ENCODE results near the gene PRR15.

The PRR15 gene

DNA sequence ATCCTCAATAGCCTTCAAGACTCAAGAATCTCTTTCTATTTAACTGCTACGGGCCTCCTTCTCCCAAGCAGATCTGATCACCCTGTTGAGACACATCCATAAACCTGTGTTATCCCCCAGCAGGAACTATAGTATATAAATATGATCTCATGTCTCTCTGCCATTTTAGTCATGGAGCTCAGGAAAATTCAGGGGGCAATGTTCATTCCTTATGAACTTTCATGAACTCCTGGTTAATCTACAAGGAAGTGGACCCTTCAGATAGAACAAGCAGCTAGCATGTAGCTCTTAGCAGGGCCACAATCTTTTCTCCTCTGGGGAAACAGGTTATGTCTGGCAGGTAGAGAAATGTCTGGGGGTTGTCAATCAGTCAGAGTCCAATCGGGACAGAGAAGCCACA lies 8.9 kb downstream of the PRR15 start:
- DNase-seq: no peak

GRCh38 chr7:29573567-29573966 lies 9.9 kb downstream of the PRR15 start:
- DNase-seq: no peak

- DNase-seq: no peak
Measured at GRCh38 chr7:29574659-29575058, 11.0 kb downstream of the PRR15 start.

- no peak for DNase-seq
Measured at GRCh38 chr7:29587195-29587808, 23.7 kb downstream of the PRR15 start.

GRCh38 chr7:29588212-29588611 lies 24.6 kb downstream of the PRR15 start:
- no peak for DNase-seq

GRCh38 chr7:29588900-29589696 lies 25.5 kb downstream of the PRR15 start:
- DNase-seq: no peak

- no peak for DNase-seq
Measured at GRCh38 chr7:29592866-29593265, 29.2 kb downstream of the PRR15 start.

DNA sequence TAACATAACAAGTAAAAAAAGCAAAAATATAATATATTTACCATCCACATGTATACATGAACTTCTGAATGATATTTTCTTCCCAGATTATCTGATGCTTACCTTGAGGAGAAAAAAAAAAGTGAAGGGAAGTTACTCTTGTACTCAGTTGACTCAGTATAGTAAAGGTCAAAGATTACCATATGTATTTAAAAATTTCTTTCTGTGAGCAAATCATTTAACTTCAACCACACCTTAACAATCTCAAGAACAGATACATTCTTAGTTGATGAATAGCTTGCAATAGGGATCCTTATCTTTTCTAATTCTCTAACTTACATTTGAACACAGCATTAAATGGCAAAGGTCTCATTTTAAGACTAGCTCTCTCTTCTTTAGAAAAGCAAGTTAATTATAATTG lies 29.8 kb downstream of the PRR15 start:
- no peak for DNase-seq

DNA sequence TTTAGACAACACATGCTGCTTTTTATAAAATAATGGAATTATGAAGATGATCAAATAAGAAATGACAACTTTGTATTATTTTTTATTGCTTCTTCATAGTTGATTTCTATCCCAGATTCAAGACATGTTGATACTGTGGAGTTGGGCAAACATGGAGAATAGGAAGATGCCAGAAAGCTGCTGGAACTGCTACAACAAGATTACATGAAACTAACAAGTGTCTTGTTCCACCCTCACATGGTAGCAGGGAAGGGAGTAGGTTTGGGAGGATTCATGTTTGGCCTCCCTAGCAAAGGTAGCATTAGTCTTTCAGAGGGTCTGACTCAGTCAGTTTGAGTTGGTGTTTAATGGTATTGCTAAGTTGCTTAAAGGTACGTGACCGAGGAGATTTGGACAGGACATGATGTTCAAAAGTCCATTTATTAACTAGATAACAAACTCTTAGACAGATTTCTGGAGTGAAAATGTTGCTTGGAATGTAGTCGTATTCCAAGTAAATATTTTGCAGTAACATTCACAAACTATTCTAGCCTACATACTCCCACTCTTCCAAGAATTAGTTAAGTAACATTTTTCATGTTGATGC lies 33.1 kb downstream of the PRR15 start:
- DNase-seq: no peak

DNA sequence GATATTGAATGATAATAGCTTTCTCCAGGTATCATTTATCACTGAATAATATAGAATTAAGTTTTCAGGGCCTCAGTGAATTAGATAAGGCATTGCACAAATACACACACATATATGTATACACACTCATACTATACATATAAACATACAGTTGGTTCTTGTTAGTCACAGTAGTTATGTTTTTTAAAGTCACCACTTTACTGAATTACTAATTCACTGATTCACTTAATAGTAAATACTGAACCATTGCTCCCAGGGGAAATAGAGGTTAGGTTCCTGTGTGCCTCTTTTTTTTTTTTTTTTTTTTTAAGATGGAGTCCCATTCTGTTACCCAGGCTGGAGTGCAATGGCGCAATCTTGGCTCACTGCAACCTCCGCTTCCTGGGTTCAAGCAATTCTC lies 33.6 kb downstream of the PRR15 start:
- no peak for DNase-seq

DNA sequence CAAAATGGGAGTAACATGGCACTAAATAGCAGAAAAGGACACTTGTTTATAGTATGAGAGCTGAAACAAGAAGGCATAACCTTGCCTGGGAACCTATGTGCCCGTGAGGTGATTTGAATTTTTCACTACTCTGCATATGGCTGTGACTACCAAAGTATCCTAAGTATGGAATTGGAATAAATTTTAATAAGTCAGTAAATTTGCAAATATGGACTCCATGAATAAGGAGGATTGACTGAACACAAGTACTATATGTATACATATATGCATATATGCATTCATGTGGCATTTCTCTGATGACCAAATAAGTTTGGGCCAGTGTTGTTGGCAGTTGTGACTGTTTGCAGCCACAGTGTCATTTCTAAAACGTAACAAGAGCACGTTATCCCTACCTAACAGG lies 34.5 kb downstream of the PRR15 start:
- DNase-seq: no peak

GRCh38 chr7:29598613-29599012 lies 35.0 kb downstream of the PRR15 start:
- DNase-seq: no peak

DNA sequence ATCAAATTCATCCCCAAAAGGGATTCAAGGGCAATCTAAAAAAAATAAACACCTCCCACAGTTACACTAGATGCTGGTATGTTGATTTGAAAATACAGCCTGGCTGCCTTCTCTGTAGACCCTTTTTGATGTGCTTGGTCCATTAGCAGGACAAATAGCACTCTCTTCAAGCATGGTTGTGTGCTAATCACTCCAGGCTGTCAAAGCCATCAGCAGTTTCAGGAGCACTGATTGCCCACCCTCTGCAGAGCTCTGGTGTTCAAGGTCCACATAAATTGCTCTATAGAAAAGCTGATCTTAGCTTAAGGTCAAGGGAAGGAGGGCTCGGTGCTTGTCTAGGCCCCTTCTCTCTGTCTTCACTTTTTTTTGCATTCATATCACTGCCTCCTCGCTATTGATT lies 35.4 kb downstream of the PRR15 start:
- DNase-seq: no peak

DNA sequence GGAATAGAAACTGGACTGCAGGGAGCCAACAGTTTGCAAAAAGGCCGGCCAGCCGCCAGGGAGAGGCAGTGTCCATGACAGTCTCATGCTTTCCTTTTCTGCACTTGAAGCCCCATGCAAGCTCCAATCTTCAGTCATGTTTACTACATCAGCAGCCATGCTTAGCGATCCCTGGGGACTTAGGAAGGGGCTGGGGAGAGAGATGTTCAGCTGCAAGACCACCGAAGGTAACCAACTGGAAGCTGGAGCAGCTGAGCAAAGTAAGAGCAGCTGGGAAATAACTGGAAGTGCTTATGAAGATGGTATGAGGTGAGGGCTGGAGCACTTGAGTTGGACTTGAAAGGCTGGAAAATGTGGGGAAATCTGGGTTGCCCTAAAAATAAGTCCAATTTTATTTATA lies 37.0 kb downstream of the PRR15 start:
- DNase-seq: no peak

DNA sequence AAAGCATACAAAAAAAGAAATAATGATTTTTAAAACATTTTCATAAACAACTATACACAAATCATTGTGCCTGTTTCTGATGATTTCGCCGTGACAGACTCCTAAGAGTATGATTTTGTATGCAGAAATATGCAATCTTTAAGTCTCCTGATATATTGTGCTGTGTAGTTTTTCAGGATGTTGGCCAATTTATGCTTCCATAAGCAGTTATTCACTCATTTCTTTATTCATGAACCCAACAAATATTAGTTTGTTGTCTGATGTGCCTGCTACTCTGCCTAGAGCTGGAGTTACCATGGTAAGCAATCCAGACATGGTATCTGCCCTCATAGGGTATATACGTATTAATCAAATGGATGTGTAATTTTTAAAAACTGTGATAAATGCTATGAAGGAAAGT lies 40.4 kb downstream of the PRR15 start:
- no peak for DNase-seq

GRCh38 chr7:29604702-29605101 lies 41.1 kb downstream of the PRR15 start:
- DNase-seq: no peak

GRCh38 chr7:29605671-29606070 lies 42.0 kb downstream of the PRR15 start:
- no peak for DNase-seq

GRCh38 chr7:29606287-29606721 lies 42.7 kb downstream of the PRR15 start:
- DNase-seq: no peak

DNA sequence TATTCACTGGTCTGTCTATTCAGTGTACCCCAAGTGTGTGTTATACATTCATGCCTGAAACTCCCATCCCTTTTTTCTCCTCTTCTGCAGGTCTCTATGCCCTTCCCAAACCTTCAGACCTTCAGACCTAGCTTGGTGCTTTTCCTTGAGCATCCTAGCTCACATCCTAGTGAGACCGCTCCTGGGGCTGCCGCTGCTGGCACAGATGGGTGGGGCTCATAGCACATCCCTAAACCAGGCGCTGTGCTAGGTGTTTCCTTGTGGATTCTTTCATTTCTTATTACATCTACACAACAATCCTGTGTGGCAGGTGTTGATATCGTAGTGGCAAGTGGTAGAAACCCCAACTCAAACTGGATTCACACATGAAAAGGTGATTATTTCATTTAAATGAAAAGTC lies 43.2 kb downstream of the PRR15 start:
- DNase-seq: no peak

DNA sequence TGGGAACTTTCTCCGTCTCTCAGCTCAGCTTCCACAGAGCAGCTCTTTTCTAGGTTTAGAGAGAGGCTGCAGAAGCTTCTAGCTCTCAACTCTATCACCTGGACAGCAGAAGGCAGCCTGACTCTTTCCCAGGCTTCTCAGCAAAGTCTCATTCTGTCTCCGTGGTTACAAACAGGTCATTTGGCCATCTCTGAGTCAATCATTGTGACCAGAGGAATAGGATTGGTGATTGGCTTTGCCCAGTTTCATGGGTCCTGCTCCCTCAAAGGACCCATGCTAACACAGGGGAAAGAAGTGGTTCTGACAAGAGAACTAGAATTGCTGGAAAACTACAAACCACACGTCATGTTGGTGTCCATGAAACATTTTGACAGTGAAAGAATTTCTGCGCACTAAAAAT lies 43.6 kb downstream of the PRR15 start:
- DNase-seq: no peak

GRCh38 chr7:29607889-29608288 lies 44.3 kb downstream of the PRR15 start:
- no peak for DNase-seq

DNA sequence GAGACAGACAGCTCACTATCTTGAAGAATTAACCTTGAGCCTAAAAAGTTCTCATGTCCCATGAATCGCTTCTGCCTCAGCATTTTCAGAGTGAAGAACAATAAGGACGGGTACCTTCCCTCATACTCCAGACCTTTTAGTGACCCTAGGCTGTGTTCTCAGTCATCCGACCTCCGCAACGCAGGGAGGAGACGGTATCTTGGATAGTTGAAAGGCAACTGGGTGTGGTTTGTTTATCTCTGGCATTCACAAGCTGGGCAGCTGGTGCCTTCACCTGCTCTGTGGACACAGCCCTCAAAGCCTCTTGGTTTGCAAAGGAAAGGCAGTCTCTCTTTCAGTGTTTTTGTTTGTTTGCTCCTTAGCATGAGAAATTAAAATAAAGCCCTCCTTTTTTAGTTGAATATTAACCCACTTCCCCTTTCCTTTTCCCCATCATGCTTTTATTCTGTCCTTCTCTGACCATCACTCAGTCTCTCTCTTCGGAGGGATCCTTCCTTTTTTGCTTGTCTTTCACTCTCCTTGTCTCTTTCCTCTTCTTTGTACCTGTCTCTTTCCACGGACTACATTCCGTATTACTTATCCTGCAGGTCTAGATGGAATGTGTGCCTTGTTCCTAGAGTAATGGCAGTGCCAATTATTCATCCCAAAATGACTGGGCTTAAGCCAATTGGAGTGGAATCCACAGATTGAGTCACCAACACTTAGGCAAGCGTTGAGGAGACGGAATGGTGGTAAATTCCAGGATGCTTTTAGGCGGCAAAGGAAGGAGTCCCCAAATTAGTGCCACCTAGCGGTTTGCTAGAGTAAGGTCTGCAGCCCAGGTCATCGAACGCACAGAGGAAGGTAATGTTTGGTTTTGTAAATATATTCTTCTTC lies 45.8 kb downstream of the PRR15 start:
- DNase-seq: no peak

GRCh38 chr7:29610086-29610485 lies 46.5 kb downstream of the PRR15 start:
- DNase-seq: no peak
